ENCODE results near the gene MYO1E.

- TF ChIP-seq CTCF (IDR thresholded peaks at IDR 0.05 in 8 of 11, conservative IDR thresholded peaks at IDR 0.05 in 3 of 11): no peak
- TF ChIP-seq POLR2AphosphoS5 (IDR thresholded peaks at IDR 0.05): no peak
- TF ChIP-seq POLR2A (IDR thresholded peaks at IDR 0.05): no peak
These were observed 69.0 kb downstream of the MYO1E start for GRCh38 chr15:59303633-59304032.

Measured in spleen (tissue), 7 donors.